ENCODE measurements around the gene PLEKHN1.

The PLEKHN1 gene

GRCh38 chr1:961132-961669, 5.1 kb upstream of the PLEKHN1 start:
- DNase-seq: no peak

- no peak for DNase-seq
Measured at GRCh38 chr1:962381-963300, 3.6 kb upstream of the PLEKHN1 start.

- no peak for DNase-seq
Measured at GRCh38 chr1:963301-963651, 3.0 kb upstream of the PLEKHN1 start.

- DNase-seq: no peak
Measured at GRCh38 chr1:963746-964525, 2.3 kb upstream of the PLEKHN1 start.

GRCh38 chr1:964691-965525, 1.4 kb upstream of the PLEKHN1 start:
- no peak for DNase-seq

GRCh38 chr1:965526-966134, 652 bp upstream of the PLEKHN1 start:
- no peak for DNase-seq

GRCh38 chr1:966704-967300, 520 bp downstream of the PLEKHN1 start:
- DNase-seq: peak; percentile 61 to 79 (median 70)

- DNase-seq: no peak
Measured at GRCh38 chr1:967466-968343, 1.4 kb downstream of the PLEKHN1 start.

GRCh38 chr1:969260-969855, 3.1 kb downstream of the PLEKHN1 start:
- no peak for DNase-seq

- DNase-seq: no peak
Measured at GRCh38 chr1:970242-970972, 4.1 kb downstream of the PLEKHN1 start.

GRCh38 chr1:970973-971730, 4.9 kb downstream of the PLEKHN1 start:
- DNase-seq: no peak

GRCh38 chr1:971751-972506, 5.6 kb downstream of the PLEKHN1 start:
- DNase-seq: no peak

GRCh38 chr1:972726-973458, 6.6 kb downstream of the PLEKHN1 start:
- DNase-seq: no peak

- DNase-seq: no peak
Measured at GRCh38 chr1:973459-974292, 7.4 kb downstream of the PLEKHN1 start.

- no peak for DNase-seq
Measured at GRCh38 chr1:974293-974640, 8.0 kb downstream of the PLEKHN1 start.

GRCh38 chr1:974687-975328, 8.5 kb downstream of the PLEKHN1 start:
- DNase-seq: no peak

Measured in activated CD4-positive, CD25-positive, alpha-beta regulatory T cell (primary cell).